ENCODE data around the gene EIF2D. TPM values are rescaled to one million over a fixed set of nuclear protein-coding genes. Genes with fewer than 3 reads are reported as not detected.

The EIF2D gene
- total RNA-seq, 1 experiment from 2014 or later = 110 TPM

- Histone ChIP-seq H3K9me3 (ENCODE audit: low read length) (no peaks in the 10 kb centered on the region), H3K4me1 (ENCODE audit: insufficient read depth, low read length) (peaks cover 52% of the 10 kb centered on the region), H3K36me3 (ENCODE audit: low read depth, low read length) (peaks cover 22% of the 10 kb centered on the region; the same call in 1 of the 2 replicates), H3K27me3 (ENCODE audit: low read length) (no peaks in the 10 kb centered on the region), H2AFZ (ENCODE audit: low read length) (no peak overlapping the region), H3K9ac (ENCODE audit: low read length) (no peak overlapping the region), H3K4me3 (ENCODE audit: low read length) (no peak overlapping the region), H4K20me1 (ENCODE audit: low read length) (no peaks in the 10 kb centered on the region), H3K79me2 (ENCODE audit: low read length) (no peaks in the 10 kb centered on the region), H3K9me2 (replicated peaks; ENCODE audit: low read length) (no peaks in the 10 kb centered on the region), H3K27ac (ENCODE audit: low read length) (no peak overlapping the region), H3K4me2 (ENCODE audit: low read length) (no peak overlapping the region), H3F3A (ENCODE audit: low read length, unreplicated experiment) (peaks cover 14% of the 10 kb centered on the region)
- DNase-seq = peak; percentile 86
- BruUV-seq (replicated peaks) = no TSS peak
- TF ChIP-seq CTCF (conservative IDR thresholded peaks at IDR 0.05; ENCODE audit: low read depth, low read length) = peak; percentile 100
- TF ChIP-seq EZH2 (IDR thresholded peaks at IDR 0.05; ENCODE audit: low read length, unreplicated experiment) = no peak
- POLR2A ChIA-PET (ENCODE audit: unreplicated experiment) = no interaction called here
- intact Hi-C loops (cut with micrococcal nuclease) = loop anchor here (1.0 kb wide), 3 partner anchors 39 to 94 kb away; no protein-coding TSS in a partner anchor
- CTCF ChIA-PET = interaction anchor here (0.6 to 1.6 kb wide), 7 partner anchors 9 to 105 kb away, joined by 3 to 10 read pairs (median 7); no protein-coding TSS in a partner anchor
- ATAC-seq = peak; percentile 68
These were observed 28.3 kb downstream of the EIF2D start for GRCh38 chr1:206583707-206584648.

DNA sequence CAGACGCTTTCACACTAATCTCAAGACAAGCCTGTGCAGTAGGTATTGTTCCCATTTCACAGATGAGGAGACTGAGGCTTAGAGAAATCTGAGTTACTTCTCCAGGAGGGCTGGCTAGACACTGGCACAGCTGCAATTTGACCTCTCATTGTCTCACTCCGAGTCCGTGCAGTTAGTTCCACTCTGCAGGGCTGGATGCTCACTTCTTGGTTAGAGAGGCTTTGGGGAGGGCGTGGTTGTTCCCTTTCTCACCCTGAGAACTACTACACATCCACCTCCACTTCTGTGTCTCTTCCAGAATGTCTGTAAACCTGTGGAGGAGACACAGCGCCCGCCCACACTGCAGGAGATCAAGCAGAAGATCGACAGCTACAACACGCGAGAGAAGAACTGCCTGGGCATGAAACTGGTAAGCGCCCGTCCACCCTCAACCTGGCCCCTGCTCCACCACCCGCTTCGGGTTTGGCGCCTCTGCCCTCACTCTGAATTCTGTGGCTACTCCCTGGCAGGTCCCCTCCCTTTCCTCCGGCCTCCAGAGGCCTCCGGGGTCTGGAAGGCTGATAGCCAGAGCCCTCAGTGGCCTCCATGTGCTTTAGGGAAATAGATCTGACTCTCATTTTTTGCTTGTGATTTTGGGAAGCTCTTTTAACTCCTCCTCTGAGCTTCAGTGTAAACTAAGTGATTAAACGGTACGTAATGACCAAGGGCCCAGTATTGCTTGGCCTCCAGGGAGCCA is 29.1 kb downstream of the EIF2D start:
- peaks cover 8% of the 10 kb centered on the region for H3F3A ChIP-seq (ENCODE audit: low read length, unreplicated experiment)
- no peak overlapping the region for H3K4me2 ChIP-seq (ENCODE audit: low read length)
- no peak overlapping the region for H3K4me3 ChIP-seq (ENCODE audit: low read length)
- peaks cover 16% of the 10 kb centered on the region; the same call in 1 of the 2 replicates for H3K36me3 ChIP-seq (ENCODE audit: low read depth, low read length)
- CTCF ChIA-PET = interaction anchor here (0.5 to 1.6 kb wide), 6 partner anchors 9 to 104 kb away, joined by 4 to 10 read pairs (median 8); no protein-coding TSS in a partner anchor
- no peak overlapping the region for H2AFZ ChIP-seq (ENCODE audit: low read length)
- no peaks in the 10 kb centered on the region for H4K20me1 ChIP-seq (ENCODE audit: low read length)
- H3K9ac ChIP-seq (ENCODE audit: low read length) = no peak overlapping the region
- no peak overlapping the region for H3K27ac ChIP-seq (ENCODE audit: low read length)
- ATAC-seq (no peak), DNase-seq (no peak)
- H3K79me2 ChIP-seq (ENCODE audit: low read length) = no peaks in the 10 kb centered on the region
- BruUV-seq (replicated peaks) = no TSS peak
- POLR2A ChIA-PET (ENCODE audit: unreplicated experiment) = no interaction called here
- no peaks in the 10 kb centered on the region for H3K27me3 ChIP-seq (ENCODE audit: low read length)
- no peak for TF ChIP-seq EZH2phosphoT487 (IDR thresholded peaks at IDR 0.05; ENCODE audit: borderline replicate concordance, low read length)
- H3K9me2 ChIP-seq (replicated peaks; ENCODE audit: low read length) = no peaks in the 10 kb centered on the region
- no peaks in the 10 kb centered on the region for H3K9me3 ChIP-seq (ENCODE audit: low read length)
- intact Hi-C loops (cut with micrococcal nuclease) = loop anchor here (1.0 kb wide), 3 partner anchors 38 to 93 kb away; no protein-coding TSS in a partner anchor
- H3K4me1 ChIP-seq (ENCODE audit: insufficient read depth, low read length) = peaks cover 52% of the 10 kb centered on the region

- no TSS peak for BruUV-seq (replicated peaks)
- no peak for ATAC-seq
These were observed 29.7 kb downstream of the EIF2D start for GRCh38 chr1:206582537-206582936.

More at GRCh38 chr1:206582537-206582936, 29.7 kb downstream of the EIF2D start:
- H3K9me3 ChIP-seq (ENCODE audit: low read length) = no peaks in the 10 kb centered on the region
- no peak overlapping the region for H3K4me2 ChIP-seq (ENCODE audit: low read length)
- no peak overlapping the region for H3K9ac ChIP-seq (ENCODE audit: low read length)
- H3F3A ChIP-seq (ENCODE audit: low read length, unreplicated experiment) = peaks cover 8% of the 10 kb centered on the region
- no peaks in the 10 kb centered on the region for H3K79me2 ChIP-seq (ENCODE audit: low read length)
- no peak overlapping the region for H3K27ac ChIP-seq (ENCODE audit: low read length)
- H3K9me2 ChIP-seq (replicated peaks; ENCODE audit: low read length) = no peaks in the 10 kb centered on the region
- CTCF ChIA-PET = interaction anchor here (1.5 kb wide), 1 partner anchor 38 kb away, joined by 10 read pairs; no protein-coding TSS in a partner anchor
- H4K20me1 ChIP-seq (ENCODE audit: low read length) = no peaks in the 10 kb centered on the region
- peaks cover 10% of the 10 kb centered on the region; the same call in 1 of the 2 replicates for H3K36me3 ChIP-seq (ENCODE audit: low read depth, low read length)
- no peak for DNase-seq
- POLR2A ChIA-PET (ENCODE audit: unreplicated experiment) = no interaction called here
- peaks cover 48% of the 10 kb centered on the region for H3K4me1 ChIP-seq (ENCODE audit: insufficient read depth, low read length)
- TF ChIP-seq EZH2phosphoT487 (IDR thresholded peaks at IDR 0.05; ENCODE audit: borderline replicate concordance, low read length) (no peak), EZH2 (IDR thresholded peaks at IDR 0.05; ENCODE audit: low read length, unreplicated experiment) (no peak), CTCF (conservative IDR thresholded peaks at IDR 0.05; ENCODE audit: low read depth, low read length) (no peak)
- no peak overlapping the region for H3K4me3 ChIP-seq (ENCODE audit: low read length)
- no peaks in the 10 kb centered on the region for H3K27me3 ChIP-seq (ENCODE audit: low read length)
- intact Hi-C loops (cut with micrococcal nuclease) = no loop called here
- H2AFZ ChIP-seq (ENCODE audit: low read length) = no peak overlapping the region

All from PC-3 (cell line).